HT1080 (cell line): Measurements from ENCODE around the gene NR2F1. TPM values are rescaled to one million over a fixed set of nuclear protein-coding genes. Genes with fewer than 3 reads are reported as not detected.

Source experiments
- DNase-seq: peaks from one replicate; pipeline ENCODE4 v3.0.0-alpha.2; 2015; ENCODE audit warnings: low read depth
- total RNA-seq: library from RNA; depleted of rRNA; stranded (reverse); fragments of >200 nt; shearing (Covaris generic); gene quantifications from 2 replicates; pipeline ENCODE4 v1.2.3, GENCODE V29; 2014

The NR2F1 gene
- total RNA-seq, 1 experiment from 2014 or later, result 7.2 TPM

DNA sequence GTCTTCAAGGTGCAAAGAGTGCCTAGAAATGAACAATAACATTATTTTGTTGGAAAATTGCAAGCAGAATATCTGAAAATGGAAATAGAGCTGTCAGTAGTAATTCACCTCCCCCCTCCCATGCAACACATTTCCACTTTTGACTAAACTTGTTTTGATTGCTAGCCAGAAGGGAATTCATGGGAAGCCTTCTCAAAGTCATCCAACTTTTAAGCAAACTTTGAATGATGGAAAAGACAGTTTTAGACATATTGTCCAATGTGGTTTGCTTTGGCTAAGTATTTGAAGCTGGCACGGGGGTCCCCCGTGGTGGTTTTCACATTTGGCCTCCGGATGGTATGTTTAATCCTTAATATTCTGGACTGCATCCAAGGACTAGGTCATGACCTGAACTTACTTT lies 7.5 kb downstream of the NR2F1 start:
- no peak for DNase-seq

DNA sequence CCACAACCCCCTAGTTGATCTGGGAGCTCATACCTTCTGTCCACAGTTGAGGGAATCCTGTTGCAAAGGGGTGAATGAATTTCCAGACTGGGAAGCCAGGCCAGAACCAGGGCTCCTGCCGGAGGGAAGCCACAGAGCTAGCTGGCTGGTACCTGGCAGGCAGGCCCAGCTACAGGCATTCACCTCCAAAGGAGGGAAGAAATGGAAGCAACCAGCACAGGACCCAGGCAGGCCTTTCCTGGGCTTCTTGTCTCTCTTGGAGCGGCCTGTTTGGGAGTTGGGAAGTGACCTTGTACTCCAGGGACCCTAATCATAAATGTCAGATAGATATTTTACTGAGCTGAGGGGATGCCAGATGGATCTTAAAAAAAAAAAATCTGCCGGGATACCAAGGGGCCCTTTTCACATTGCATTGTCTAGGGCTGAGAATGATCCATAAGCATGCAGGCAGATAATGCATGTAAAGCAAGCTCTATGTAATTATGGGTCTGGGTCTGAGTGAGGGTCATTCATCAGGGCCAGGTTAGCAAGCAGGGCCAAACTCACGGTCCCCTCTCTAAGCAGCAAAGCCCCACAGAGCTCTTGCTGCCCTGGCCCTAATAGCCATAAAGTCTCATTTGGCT lies 8.4 kb downstream of the NR2F1 start:
- no peak for DNase-seq

DNA sequence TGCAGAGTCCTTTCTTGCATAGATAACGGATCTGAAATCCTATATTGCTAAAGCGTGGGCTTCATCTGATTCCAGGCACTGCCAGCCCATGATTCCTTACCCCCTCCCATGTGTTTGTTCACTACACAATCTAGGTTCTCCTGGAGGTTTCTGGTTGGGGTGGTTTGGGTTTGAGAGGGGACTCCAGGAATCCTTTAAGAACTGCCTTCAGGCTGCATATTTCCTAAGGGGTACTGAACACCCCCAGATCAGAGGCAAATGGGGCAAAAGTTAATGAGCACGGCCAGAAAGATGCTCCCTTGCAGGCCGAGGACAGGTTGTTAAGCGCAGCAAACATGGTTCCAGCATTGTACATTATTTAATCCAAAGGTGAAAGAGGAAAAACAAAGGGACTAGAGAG lies 9.9 kb downstream of the NR2F1 start:
- no peak for DNase-seq

DNA sequence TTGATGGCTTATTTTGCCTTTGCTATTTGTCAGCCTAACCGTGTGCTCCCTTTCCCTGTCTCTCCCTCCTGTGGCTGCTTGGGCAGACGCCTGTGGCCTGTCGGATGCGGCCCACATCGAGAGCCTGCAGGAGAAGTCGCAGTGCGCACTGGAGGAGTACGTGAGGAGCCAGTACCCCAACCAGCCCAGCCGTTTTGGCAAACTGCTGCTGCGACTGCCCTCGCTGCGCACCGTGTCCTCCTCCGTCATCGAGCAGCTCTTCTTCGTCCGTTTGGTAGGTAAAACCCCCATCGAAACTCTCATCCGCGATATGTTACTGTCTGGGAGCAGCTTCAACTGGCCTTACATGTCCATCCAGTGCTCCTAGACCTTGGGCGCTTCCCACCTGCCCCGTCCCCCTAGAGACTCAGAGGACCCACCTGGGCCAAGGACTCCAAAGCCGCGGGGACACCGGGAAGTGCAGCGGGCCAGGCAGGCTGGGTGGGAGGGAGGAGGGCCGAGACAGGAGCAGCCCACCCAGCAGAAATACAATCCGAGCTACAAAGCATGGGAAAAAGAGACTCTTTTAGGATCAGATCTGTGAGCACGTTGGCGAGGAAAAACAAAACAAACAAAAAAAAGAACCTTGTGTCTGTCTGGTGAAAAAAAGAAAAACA lies 10.6 kb downstream of the NR2F1 start:
- DNase-seq, result no peak

DNA sequence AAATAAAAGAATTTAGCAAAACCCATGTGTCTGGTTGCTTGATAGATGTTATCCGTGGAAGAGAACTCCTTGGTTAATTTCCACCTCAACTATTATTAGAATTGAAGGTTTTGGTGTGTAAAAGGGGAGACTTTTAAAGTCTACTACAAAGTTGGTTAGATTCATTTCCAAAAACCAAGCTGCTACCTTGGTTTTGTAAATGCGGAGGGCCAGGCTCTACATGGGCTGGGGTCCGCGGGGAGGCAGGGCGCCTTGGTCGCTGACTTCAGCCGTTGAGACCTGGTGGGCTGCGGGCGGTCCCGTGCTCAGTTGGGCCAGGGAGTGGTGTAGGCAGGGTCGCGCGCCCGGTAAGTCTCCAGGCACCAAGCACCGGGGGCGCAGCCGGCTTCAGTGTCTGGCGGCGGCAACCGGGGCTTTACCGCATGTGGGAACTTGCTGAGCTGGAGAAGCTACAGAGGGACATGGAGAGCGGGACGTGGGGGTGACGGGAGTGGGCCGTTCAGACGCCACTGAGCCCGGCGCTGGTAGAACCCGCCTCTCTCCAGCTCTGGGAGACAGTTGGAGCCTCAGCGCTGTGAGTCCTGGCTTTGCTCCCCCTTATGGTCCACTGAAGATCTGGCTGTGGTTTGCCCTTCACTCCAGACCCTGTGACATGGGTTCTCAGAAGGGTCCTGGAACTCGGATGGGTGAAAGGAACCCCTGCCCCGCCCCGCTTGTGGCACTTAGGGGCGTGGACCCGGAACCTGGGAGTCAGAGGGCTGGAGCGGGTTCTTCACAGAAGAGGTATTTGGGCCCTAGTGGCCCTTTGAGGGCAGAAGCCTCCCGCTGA lies 11.8 kb downstream of the NR2F1 start:
- DNase-seq, result no peak

DNA sequence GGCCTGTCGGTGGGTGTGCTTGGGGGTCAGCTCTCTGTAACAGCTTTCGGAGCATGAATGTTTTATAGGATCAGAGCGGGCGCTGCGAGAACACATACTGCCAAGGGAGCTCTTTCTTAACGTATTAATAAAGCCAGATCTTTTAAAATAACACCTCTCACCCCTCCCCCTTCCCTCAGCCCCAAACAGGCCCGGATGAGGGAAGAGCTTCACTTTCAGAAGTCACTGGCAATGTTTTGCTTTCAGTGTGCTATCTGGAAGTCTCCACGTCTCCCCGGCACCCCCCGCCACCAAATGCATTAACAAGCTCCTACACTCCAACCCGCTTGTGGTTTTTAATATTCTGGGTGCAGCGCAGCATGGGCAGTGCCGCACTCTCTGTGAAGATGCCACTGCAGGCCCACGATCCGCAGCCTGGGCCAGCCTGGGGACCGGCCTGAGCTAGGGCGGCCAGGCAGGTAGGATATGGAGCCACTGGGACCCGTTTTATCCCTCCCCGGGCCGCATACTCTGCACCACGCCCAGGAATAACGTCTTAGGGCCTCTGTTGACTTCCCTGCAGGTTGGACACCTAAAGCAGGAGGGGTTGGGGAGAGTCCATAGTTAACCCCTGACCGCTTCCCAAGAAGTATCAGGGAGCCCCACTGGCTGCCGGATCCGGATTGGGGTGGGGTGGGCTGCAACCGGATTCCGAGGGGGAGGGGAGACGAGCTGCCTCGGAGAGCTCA lies 12.6 kb downstream of the NR2F1 start:
- DNase-seq, result no peak

DNA sequence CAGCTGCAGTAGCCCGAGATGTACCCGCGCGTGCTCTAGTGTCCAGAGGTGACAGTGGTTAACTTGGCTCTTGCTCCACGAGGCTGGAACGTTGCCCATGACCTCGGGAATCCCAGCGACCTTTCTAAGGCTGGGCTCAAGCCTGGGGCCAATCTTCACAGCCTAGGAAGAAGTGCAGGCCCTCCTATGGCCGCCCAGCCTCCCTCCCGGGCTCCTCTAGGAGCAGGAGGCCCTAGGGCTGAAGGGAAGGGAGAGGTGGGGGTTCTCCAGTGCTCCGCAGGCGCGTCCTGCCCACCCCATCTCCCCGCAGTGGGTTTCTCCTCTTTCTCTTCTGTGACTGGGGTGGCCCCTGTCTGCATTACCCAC lies 13.3 kb downstream of the NR2F1 start:
- DNase-seq, result no peak

DNA sequence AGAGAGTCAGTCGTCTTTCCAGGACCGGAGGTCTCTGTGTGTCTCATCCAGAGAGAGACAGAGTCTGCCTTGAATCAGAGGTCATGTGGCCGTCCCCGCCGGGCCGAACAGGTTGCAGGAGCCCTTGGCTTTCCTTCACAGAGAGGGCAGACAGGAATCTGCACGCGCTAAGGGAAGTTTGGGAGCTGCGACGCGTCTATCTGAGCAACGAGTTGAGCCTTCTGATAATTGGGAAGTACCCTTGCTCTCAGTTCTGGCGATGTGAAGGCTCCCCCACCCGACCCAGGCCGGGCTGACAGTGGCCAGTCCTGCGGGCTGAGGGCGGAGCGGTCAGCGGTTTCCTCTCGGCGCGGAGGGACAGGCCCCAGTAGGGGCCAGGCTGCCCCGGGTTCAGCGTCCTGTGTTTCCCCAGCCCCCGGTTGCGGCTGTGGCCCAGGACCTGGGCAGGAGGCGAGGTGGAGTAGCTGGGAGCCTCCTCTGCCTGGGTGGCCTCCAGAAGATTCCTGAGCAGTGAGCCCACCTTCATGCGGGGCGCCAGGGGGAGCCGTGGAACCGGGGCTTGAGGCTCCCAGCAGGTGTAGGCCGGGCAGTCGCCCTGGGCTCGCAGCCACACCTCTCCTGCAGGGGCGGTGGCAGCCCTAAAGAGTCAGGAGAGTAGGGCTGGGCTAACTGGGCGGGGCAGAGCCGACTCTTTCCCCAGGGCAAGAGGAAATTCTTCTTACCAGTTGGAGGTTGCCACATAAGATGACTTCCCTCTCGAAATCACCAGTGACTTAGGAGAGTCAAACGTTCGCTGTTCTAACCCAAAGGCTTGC lies 13.9 kb downstream of the NR2F1 start:
- DNase-seq, result no peak

DNA sequence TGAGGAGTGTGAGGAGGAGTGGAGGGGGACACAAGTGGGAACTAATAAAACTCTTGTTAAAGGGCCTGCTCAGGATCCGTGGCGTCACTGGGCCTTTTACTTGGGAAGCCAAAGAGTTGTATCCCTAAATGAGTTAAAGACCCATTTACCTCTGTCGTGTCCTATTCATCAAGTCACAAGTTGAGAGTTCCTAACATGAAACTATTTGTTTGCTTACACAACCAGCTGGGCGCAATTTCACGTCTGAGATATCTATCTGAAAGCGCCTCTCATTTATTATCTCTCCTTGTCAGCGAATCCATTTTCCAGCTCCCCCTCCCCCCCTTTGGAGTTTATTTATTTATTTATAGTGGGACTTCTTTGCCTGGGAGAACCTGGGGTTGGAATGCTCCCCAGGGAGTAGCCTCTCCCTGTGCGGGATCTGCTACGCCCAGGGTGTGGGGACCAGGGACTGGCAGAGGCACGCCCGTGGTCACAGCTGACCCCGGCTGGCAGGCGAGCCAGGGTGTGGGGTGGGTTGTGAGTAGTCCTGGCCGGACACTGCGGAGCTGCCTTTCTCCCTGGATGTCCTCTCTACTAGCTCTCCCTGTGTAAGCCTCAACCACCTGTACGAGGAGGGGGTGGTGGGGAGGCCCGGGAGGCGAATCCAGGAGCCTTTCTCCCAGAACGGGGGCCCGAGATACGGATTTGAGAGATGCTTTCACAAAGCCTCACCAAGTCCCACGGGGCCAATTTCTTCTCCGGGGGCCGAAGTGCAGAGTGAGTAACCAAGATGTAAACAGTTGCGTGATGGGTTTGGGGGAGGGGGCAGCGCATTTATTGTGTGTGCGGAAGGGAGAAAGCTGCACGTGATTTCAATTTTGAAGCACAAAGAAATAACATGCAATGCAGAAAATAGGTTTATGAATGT lies 15.3 kb downstream of the NR2F1 start:
- no peak for DNase-seq

DNA sequence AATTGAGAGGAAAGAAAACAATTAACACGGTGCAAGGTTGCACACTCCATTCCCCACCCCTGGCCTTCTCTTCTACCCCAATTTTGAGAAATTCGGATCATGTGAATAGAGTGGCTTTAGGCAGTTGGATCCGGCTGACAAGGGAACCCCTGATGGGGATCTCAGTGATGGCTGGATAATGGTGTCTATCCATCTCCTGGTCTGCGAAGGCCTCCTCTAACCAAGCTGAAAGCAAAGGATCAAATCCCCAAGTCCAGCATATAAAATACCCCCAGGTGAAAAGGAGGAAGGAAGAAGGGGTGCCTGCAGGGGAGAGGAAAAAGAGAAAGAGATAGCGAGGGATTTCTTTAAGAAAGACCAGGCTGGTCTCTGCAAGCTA lies 16.0 kb downstream of the NR2F1 start:
- no peak for DNase-seq

DNA sequence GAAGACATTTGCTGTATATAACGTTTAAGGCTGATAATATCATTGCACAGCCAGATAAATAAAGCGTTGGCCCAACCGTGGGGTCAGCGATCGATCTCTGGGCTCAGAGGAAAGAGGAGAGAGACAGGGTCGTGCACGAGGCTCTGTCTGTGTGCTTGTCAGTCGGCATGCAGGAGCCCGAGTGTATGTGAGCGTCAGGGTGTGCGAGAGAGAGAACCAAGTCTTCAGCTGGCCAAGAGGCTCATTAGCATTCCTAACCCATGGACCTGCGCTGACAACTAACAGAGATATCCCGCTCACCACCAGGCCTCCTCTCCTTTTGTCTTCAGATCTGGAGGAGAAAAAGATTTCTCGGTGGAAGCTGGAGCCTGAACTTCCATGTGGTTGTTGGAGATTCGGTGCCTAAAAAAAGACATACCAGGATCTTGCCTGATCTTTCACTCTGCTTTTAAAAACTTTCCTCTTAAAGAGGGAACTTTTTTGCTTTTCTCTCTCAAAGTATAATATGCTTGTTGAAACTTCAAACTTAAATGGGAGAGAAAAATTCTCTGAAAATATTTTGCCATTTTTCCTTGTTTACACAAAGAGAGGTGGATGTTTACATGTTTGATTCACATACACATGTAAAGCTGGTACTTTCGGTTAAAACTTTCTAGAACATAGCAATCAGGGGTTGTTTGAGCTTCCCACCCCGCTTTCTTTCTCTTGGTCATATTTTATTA lies 16.5 kb downstream of the NR2F1 start:
- DNase-seq, result no peak

DNA sequence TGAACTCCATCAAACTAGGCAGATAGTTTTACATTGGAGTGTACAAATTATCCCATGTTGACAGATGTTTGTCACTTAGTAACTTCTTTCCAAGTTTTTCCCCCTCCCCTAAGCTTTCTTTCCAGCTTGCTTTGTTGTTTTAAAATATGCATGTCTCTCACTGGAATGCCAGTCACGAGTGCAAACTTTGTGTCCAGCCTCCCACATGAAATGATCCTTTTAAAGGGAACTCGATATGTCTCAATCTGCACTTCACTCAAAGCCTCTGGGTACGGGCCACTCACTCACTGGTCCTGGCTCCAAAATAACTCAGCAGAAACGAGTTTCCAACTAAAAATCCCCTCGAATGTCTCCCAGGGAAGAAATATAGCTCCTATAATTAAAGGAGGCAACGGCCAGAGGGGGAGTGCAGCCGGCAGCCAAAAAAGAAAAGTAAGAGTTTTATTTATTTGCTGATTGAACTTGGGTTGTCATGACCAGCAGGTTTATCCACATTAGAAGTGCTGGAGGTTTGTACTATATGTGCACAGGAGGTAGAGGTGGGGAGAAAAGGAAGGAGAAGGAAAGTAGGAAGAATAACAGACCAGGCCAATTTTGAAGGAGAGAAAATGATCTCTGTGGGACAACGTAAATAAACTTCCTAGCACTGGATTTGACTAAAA lies 17.5 kb downstream of the NR2F1 start:
- DNase-seq, result no peak

DNA sequence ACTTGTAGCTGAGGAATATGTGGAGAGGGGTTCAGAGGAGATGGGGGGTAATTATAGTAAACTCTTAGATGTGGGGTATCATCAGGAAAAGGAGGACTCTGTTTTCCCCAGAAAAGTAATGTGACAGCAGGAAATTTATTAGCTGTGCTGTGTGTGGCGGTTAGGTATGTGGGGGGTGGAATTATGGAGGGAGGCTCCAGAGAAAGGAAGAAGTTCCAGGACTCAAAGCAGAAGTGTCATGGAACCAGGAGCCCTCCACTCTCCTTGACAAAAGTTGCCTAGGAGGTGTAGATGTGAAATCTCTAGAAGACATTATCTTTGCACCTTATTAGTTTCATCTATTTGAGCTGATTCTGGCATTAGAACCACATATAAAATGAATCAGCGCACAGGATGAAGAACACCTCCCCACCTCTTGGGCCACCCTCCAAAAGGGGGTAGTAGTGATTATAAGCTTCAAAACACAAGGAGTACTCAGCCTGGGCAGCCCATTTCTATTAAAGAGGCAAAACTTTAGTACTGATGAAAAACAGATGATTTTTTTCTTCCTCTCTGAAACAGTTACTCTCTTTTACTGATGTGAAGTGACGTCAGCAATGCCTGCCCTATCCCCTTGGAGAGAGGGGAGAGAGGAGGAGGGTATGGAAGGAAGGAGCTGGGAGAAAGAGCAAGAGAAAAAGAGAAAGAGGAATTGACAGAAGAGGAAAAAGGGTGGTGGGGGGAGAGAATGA lies 18.2 kb downstream of the NR2F1 start:
- DNase-seq, result no peak

DNA sequence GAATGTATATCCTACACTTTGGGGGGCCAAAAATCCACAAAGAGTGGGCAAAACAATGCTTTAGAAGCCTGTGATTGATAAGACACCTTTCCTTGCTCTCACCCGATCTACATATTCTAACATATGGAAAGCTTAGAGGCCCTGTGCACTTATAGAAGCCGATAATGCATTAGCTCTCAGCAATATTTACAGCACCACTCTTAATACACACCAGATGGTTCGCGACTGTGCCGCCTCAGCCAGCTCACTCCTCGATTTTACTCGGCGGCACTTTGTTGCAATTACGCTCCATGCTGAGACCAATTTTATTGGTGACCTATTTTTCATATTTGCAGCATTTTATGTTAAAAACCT lies 18.8 kb downstream of the NR2F1 start:
- no peak for DNase-seq

DNA sequence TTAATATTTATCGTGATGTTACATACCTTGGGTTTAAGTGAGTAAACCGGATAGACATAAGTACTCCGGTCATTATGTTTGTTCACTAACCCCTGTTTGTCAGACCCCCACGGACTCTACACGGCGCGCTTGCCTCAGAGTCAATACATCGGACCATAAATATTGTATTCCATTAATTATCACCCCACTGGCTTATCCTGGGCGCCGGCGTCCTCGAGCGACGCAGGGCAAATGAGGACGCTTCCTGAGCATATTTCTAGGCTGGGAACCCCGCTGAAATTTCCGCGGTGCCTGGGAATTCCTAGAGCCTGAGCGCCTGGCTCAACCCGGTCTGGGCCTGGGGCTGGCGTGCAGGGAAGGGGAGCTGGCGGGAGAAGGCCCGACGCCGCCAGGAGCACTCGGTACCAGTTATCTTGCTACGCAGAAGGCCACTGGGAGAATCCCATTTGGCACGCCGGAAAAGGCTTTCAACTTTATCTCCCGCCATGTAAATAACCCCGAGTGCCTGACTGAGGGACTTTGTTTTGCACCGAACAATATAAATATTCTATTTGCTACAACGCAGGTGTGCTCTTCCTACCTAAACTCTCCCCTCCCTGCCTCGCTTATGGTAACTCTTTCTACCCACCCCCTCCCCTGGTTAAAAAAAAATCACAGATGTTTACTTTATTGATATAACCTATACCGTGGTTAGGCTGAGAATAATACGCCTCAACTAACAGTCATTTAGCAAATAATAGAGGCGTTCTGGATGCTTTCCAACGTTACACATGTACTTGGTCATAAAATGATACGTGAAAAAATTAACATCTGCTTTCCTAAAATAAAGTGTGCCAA lies 19.4 kb downstream of the NR2F1 start:
- no peak for DNase-seq

DNA sequence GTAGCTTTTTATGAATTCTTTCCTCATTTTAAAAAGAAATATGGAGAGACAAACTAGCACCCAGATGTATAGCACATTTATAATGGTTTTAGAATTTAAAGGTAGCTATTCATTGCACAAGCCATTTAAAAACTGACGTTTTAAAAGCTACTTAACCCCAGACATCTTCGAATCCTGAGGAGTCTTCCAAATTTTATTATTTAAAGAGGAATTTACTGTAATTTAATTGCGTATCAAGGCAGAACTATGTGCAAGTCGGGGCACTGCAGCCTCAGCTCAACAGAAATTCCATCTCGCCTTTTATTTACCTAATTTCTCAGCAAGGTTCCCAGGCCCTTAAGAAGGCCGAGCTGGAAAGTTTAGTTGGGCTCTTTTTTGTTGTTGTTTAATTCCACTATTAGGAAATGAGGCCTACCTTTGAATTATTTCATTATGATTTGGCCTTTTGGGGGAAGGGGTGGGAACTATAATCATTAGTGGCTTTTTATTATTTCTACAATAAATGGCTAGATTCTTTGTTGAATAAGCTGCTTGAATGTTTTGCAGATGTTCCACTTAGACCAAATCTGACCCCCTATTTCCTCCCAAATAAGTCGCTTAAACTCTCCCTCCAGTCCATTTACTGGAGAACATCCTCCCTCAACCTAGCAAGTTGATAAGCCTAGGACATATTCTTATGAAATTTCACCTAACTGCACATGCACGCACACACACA lies 20.2 kb downstream of the NR2F1 start:
- DNase-seq, result no peak
